Activated T-helper 17 cell treated with anti-CD3 and anti-CD28 coated beads, Interleukin-2, amount 50 U/mL, for 72 hours (primary cell): ENCODE measurements around the gene RAB35. TPM values are rescaled to one million over a fixed set of nuclear protein-coding genes. Genes with fewer than 3 reads are reported as not detected.

Experiments
- ATAC-seq: fragments of 150-1000 bp; cut with Tn5 transposase; replicated peaks from 2 replicates; pipeline ENCODE4 v1.10.0; 2021; ENCODE audit warnings: mild to moderate bottlenecking, moderate library complexity
- H3K27ac Mint-ChIP-seq: one replicate; pipeline ENCODE4 v1.8.0; 2022; ENCODE audit warnings: mixed read lengths
- H3K27me3 Mint-ChIP-seq: one replicate; pipeline ENCODE4 v1.8.0; 2022; ENCODE audit warnings: mixed read lengths
- H3K36me3 Mint-ChIP-seq: one replicate; pipeline ENCODE4 v1.8.0; 2022; ENCODE audit warnings: low read depth, mild to moderate bottlenecking, mixed read lengths
- H3K4me1 Mint-ChIP-seq: one replicate; pipeline ENCODE4 v1.8.0; 2022; ENCODE audit warnings: mixed read lengths
- H3K4me3 Mint-ChIP-seq: one replicate; pipeline ENCODE4 v1.8.0; 2022; ENCODE audit warnings: mild to moderate bottlenecking, mixed read lengths
- H3K9me3 Mint-ChIP-seq: one replicate; pipeline ENCODE4 v1.8.0; 2022; ENCODE audit warnings: mixed read lengths
- total RNA-seq, 2 donors: library from RNA; stranded (reverse); gene quantifications; one replicate each; pipeline ENCODE4 v1.2.3, GENCODE V29; 2022

The RAB35 gene
- total RNA-seq, 2 donors from 2014 or later: 43.8 to 76.4 TPM

- ATAC-seq: peak; percentile 67
- Mint-ChIP-seq H3K27me3 (no peaks in the 10 kb centered on the region), H3K9me3 (no peaks in the 10 kb centered on the region), H3K27ac (peak overlapping the region; percentile 82), H3K36me3 (peaks cover 38% of the 10 kb centered on the region), H3K4me1 (peaks cover 53% of the 10 kb centered on the region), H3K4me3 (peak overlapping the region; percentile 75)
Observed at GRCh38 chr12:120121766-120122293, 5.3 kb upstream of the RAB35 start.

- Mint-ChIP-seq H3K9me3 (no peaks in the 10 kb centered on the region), H3K27ac (peak overlapping the region; percentile 82), H3K4me1 (peaks cover 48% of the 10 kb centered on the region), H3K4me3 (peak overlapping the region; percentile 75), H3K27me3 (no peaks in the 10 kb centered on the region), H3K36me3 (peaks cover 33% of the 10 kb centered on the region)
- peak; percentile 0 for ATAC-seq
Observed at GRCh38 chr12:120121343-120121742, 4.8 kb upstream of the RAB35 start.

GRCh38 chr12:120119271-120119973, 2.9 kb upstream of the RAB35 start:
- no peaks in the 10 kb centered on the region for H3K9me3 Mint-ChIP-seq
- H3K27ac Mint-ChIP-seq: peak overlapping the region; percentile 91
- no peaks in the 10 kb centered on the region for H3K27me3 Mint-ChIP-seq
- H3K4me1 Mint-ChIP-seq: peaks cover 63% of the 10 kb centered on the region
- H3K4me3 Mint-ChIP-seq: peak overlapping the region; percentile 75
- peak; percentile 63 for ATAC-seq
- H3K36me3 Mint-ChIP-seq: peaks cover 44% of the 10 kb centered on the region

GRCh38 chr12:120118321-120119061, 1.9 kb upstream of the RAB35 start:
- Mint-ChIP-seq H3K9me3 (no peaks in the 10 kb centered on the region), H3K4me3 (peak overlapping the region; percentile 75), H3K4me1 (peaks cover 59% of the 10 kb centered on the region), H3K36me3 (peaks cover 53% of the 10 kb centered on the region), H3K27me3 (no peaks in the 10 kb centered on the region), H3K27ac (peak overlapping the region; percentile 91)
- ATAC-seq: no peak

- peaks cover 59% of the 10 kb centered on the region for H3K36me3 Mint-ChIP-seq
- H3K27me3 Mint-ChIP-seq: no peaks in the 10 kb centered on the region
- no peak for ATAC-seq
- peaks cover 63% of the 10 kb centered on the region for H3K4me1 Mint-ChIP-seq
- peak overlapping the region; percentile 75 for H3K4me3 Mint-ChIP-seq
- no peaks in the 10 kb centered on the region for H3K9me3 Mint-ChIP-seq
- H3K27ac Mint-ChIP-seq: peak overlapping the region; percentile 91
Observed at GRCh38 chr12:120117961-120118320, 1.4 kb upstream of the RAB35 start.

- no peaks in the 10 kb centered on the region for H3K9me3 Mint-ChIP-seq
- peaks cover 68% of the 10 kb centered on the region for H3K4me1 Mint-ChIP-seq
- H3K36me3 Mint-ChIP-seq: peaks cover 68% of the 10 kb centered on the region
Observed at GRCh38 chr12:120116792-120117651, 469 bp upstream of the RAB35 start.

GRCh38 chr12:120115692-120116440, 687 bp downstream of the RAB35 start:
- peak; percentile 6 for ATAC-seq

More at GRCh38 chr12:120116792-120117651, 469 bp upstream of the RAB35 start:
- Mint-ChIP-seq H3K27ac (peak overlapping the region; percentile 91), H3K27me3 (no peaks in the 10 kb centered on the region), H3K4me3 (peak overlapping the region; percentile 75)
- peak; percentile 69 for ATAC-seq

GRCh38 chr12:120115066-120115465, 1.5 kb downstream of the RAB35 start:
- Mint-ChIP-seq H3K4me1 (peaks cover 63% of the 10 kb centered on the region), H3K27ac (peak overlapping the region; percentile 59), H3K27me3 (no peaks in the 10 kb centered on the region), H3K36me3 (peaks cover 82% of the 10 kb centered on the region), H3K4me3 (peak overlapping the region; percentile 75), H3K9me3 (no peaks in the 10 kb centered on the region)
- ATAC-seq: no peak

More at GRCh38 chr12:120115692-120116440, 687 bp downstream of the RAB35 start:
- Mint-ChIP-seq H3K36me3 (peaks cover 74% of the 10 kb centered on the region), H3K9me3 (no peaks in the 10 kb centered on the region), H3K4me1 (peaks cover 61% of the 10 kb centered on the region), H3K27me3 (no peaks in the 10 kb centered on the region), H3K27ac (peak overlapping the region; percentile 59), H3K4me3 (peak overlapping the region; percentile 75)

GRCh38 chr12:120110550-120111501, 5.7 kb downstream of the RAB35 start:
- ATAC-seq: peak; percentile 90

GRCh38 chr12:120109570-120110267, 6.8 kb downstream of the RAB35 start:
- Mint-ChIP-seq H3K4me3 (peak overlapping the region; percentile 84), H3K36me3 (peaks cover 86% of the 10 kb centered on the region), H3K27ac (peak overlapping the region; percentile 92)

More at GRCh38 chr12:120110550-120111501, 5.7 kb downstream of the RAB35 start:
- Mint-ChIP-seq H3K4me1 (peaks cover 49% of the 10 kb centered on the region), H3K36me3 (peaks cover 86% of the 10 kb centered on the region), H3K27me3 (no peaks in the 10 kb centered on the region), H3K27ac (peak overlapping the region; percentile 92), H3K9me3 (no peaks in the 10 kb centered on the region), H3K4me3 (peak overlapping the region; percentile 84)

GRCh38 chr12:120106151-120106550, 10.4 kb downstream of the RAB35 start:
- H3K4me3 Mint-ChIP-seq: no peak overlapping the region
- H3K27me3 Mint-ChIP-seq: no peaks in the 10 kb centered on the region
- no peak for ATAC-seq
- H3K27ac Mint-ChIP-seq: no peak overlapping the region
- H3K4me1 Mint-ChIP-seq: peaks cover 37% of the 10 kb centered on the region
- H3K36me3 Mint-ChIP-seq: peaks cover 88% of the 10 kb centered on the region
- H3K9me3 Mint-ChIP-seq: no peaks in the 10 kb centered on the region

More at GRCh38 chr12:120109570-120110267, 6.8 kb downstream of the RAB35 start:
- ATAC-seq: no peak
- Mint-ChIP-seq H3K27me3 (no peaks in the 10 kb centered on the region), H3K4me1 (peaks cover 44% of the 10 kb centered on the region), H3K9me3 (no peaks in the 10 kb centered on the region)

- ATAC-seq: no peak
- Mint-ChIP-seq H3K4me1 (peaks cover 20% of the 10 kb centered on the region), H3K9me3 (no peaks in the 10 kb centered on the region), H3K27me3 (no peaks in the 10 kb centered on the region), H3K36me3 (peaks cover 94% of the 10 kb centered on the region), H3K27ac (no peak overlapping the region), H3K4me3 (no peak overlapping the region)
Observed at GRCh38 chr12:120103371-120103770, 13.2 kb downstream of the RAB35 start.
